Choroid plexus epithelial cell (primary cell): ENCODE data around the gene BABAM1.

ENCODE experiments used
- DNase-seq: peaks from one replicate; pipeline ENCODE4 v3.0.0-alpha.2; 2010; ENCODE audit warnings: low read depth
- H3K4me3 ChIP-seq: 2 replicates; pipeline ENCODE4 v1.5.1; 2011; ENCODE audit warnings: low read depth, mild to moderate bottlenecking, control low read depth, low read length, moderate library complexity
- CTCF ChIP-seq: conservative IDR thresholded peaks from 2 replicates; pipeline ENCODE4 v1.5.1; 2011; ENCODE audit warnings: low read depth, mild to moderate bottlenecking, control low read depth, inconsistent platforms, low read length, moderate library complexity

BABAM1 gene

GRCh38 chr19:17296273-17296672 is 29.0 kb downstream of the BABAM1 start:
- peak; percentile 31 for TF ChIP-seq CTCF
- no peak overlapping the region for H3K4me3 ChIP-seq
- DNase-seq = peak; percentile 55

GRCh38 chr19:17296976-17297375 is 29.7 kb downstream of the BABAM1 start:
- no peak for TF ChIP-seq CTCF
- H3K4me3 ChIP-seq = no peak overlapping the region
- peak; percentile 48 for DNase-seq

GRCh38 chr19:17300992-17301619 is 33.9 kb downstream of the BABAM1 start:
- no peak for TF ChIP-seq CTCF
- H3K4me3 ChIP-seq = no peak overlapping the region
- DNase-seq = no peak

- DNase-seq = no peak
- TF ChIP-seq CTCF = no peak
- peak overlapping the region; percentile 75 for H3K4me3 ChIP-seq
Observed at GRCh38 chr19:17302391-17303166, 35.3 kb downstream of the BABAM1 start.

- no peak for TF ChIP-seq CTCF
- peak; percentile 97 for DNase-seq
- H3K4me3 ChIP-seq = peak within 1 kb of the TSS; percentile 75
Observed at GRCh38 chr19:17303167-17303939, 36.1 kb downstream of the BABAM1 start, which contains the start of gene ABHD8. Gene ABHD8 (minus strand): TSS chr19:17303425. CDS start chr19:17301616, 1,809 bp downstream.

GRCh38 chr19:17303940-17304267 is 36.7 kb downstream of the BABAM1 start:
- H3K4me3 ChIP-seq = no peak overlapping the region
- no peak for DNase-seq
- TF ChIP-seq CTCF = no peak
